Astrocyte (in vitro differentiated cells and primary cell): ENCODE measurements around the gene SLC25A42.

Source experiments
- EZH2 ChIP-seq: IDR thresholded peaks from 2 replicates; pipeline ENCODE4 v1.6.1; 2012; ENCODE audit warnings: mild to moderate bottlenecking, low read length, inconsistent platforms; ENCODE audit not compliant: insufficient read depth
- TF ChIP-seq, protein P1 (sequence below): IDR thresholded peaks from 2 replicates; pipeline ENCODE4 v1.5.1; 2011; ENCODE audit warnings: low read depth, mild to moderate bottlenecking, inconsistent platforms, low read length, moderate library complexity; ENCODE audit not compliant: insufficient read depth

DNA sequence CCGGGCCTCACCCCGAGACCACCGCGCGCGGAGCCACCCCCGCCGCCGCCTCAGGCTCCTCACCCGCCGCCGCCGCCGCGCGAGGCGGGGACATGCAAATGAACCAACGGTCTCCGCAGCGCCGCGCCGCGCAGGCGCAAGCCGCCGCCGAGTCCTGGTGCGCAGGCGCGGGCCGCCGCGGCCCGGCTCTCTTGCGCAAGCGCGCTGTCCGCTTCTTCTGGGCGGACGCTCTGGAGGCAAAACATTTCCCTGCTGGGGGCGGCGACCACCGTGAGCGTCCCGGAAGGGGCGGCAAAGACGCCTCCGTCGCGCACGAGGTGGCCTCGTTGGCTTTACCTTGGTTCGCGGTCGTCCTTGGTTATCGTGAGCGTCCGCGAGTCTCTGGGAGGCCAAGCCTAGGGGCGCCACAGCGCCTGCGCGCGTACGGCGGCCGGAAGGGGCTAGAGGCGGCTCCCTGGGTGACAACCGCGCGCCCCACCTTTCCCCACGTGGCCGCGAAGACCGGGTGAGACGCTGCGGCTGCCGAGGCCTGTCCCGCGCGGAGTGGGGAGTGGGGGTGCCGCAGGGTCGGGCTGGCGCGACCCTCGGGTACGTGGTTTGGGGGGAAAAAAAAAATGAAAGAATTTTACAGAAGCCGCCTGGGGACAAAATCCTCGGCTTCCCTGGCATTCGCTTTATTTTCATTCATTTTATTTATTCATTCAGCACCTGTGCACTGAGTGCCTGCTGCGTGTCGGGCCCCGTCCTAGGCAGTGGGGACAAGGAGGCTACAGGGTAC is 30.2 kb upstream of the SLC25A42 start, which contains the start of the genes ARMC6 and SUGP2:
- TF ChIP-seq, protein P1, sequence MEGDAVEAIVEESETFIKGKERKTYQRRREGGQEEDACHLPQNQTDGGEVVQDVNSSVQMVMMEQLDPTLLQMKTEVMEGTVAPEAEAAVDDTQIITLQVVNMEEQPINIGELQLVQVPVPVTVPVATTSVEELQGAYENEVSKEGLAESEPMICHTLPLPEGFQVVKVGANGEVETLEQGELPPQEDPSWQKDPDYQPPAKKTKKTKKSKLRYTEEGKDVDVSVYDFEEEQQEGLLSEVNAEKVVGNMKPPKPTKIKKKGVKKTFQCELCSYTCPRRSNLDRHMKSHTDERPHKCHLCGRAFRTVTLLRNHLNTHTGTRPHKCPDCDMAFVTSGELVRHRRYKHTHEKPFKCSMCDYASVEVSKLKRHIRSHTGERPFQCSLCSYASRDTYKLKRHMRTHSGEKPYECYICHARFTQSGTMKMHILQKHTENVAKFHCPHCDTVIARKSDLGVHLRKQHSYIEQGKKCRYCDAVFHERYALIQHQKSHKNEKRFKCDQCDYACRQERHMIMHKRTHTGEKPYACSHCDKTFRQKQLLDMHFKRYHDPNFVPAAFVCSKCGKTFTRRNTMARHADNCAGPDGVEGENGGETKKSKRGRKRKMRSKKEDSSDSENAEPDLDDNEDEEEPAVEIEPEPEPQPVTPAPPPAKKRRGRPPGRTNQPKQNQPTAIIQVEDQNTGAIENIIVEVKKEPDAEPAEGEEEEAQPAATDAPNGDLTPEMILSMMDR = no peak
- TF ChIP-seq EZH2 = no peak
